Measurements from ENCODE around the gene UGT2A1.
"Not testable (repeated sequence)": the region's sequence is repeated elsewhere in the genome, so short reads cannot be mapped to it uniquely, and the experiment has no call there.

UGT2A1 gene

GRCh38 chr4:69653147-69653546 lies at the start of gene UGT2A1:
UGT2A1 (minus strand) TSS chr4:69653247; CDS start chr4:69647644, 5,603 bp downstream.
- DNase-seq (ENCODE audit: low read depth in 2 of 2, low spot score in 1 of 2), result no peak

GRCh38 chr4:69702201-69702600 lies 49.2 kb upstream of the UGT2A1 start:
- DNase-seq (ENCODE audit: low read depth in 2 of 2, low spot score in 1 of 2), result no peak

DNA sequence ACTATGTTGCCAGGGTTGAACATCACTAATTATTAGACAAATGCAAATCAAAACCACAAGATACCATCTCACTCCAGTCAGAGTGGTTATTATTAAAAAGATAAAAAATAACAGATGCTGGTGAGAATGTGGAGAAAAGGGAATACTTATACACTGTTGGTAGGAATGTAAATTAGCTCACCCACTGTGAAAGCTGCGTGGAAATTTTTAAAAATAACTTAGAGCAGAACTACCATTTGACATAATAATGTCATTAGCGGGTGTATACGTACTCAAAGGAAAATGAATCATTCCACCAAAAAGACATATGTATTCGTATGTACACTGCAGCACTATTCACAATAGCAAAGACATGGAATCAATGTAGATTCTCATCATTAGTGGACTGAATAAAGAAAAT lies 48.6 kb upstream of the UGT2A1 start:
- no peak for DNase-seq (ENCODE audit: low read depth in 2 of 2, low spot score in 1 of 2)

- DNase-seq (ENCODE audit: low read depth in 2 of 2, low spot score in 1 of 2), result no peak
Measured at GRCh38 chr4:69697536-69698242, 44.6 kb upstream of the UGT2A1 start.

DNA sequence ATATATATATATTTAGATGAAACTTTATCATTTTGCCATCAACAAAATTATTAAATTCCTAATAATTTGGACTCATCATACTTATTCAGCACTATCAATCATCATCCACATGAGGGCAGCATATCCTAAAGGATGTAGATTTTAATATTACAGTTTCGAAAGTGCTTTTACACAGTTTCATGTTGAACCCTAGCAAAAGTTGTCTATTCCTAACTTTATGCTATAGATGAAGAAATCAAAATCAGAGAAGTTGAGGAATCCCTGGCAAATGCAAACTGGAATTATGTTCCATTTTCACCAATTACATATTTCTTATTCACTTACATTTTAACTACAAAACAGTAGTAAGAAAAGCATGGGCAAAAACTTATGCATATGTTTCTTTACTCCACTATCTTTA lies 36.6 kb upstream of the UGT2A1 start:
- no peak for DNase-seq (ENCODE audit: low read depth in 2 of 2, low spot score in 1 of 2)

DNA sequence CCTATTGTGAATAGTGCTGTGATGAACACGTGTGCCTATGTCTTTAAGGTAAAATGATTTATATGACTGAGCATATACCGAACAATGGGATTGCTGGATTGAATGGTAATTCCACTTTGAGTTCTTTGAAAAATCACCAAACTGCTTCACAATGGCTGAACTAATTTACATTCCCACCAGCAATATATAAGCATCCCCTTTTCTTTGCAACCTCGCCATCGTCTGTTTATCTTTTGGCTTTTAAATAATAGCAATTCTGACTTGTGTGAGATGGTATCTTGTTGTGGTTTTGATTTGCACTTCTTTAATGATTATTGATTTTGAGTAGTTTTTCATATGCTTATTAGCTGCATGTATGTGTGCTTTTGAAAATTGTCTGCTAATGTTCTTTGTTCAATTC lies 31.8 kb upstream of the UGT2A1 start:
- DNase-seq (ENCODE audit: low read depth in 2 of 2, low spot score in 1 of 2), result no peak

- DNase-seq (ENCODE audit: low read depth in 2 of 2, low spot score in 1 of 2), result no peak
Measured at GRCh38 chr4:69668680-69669079, 15.6 kb upstream of the UGT2A1 start.

GRCh38 chr4:69664009-69664408 lies 11.0 kb upstream of the UGT2A1 start:
- not testable (repeated sequence) for DNase-seq (ENCODE audit: low read depth in 2 of 2, low spot score in 1 of 2)

DNA sequence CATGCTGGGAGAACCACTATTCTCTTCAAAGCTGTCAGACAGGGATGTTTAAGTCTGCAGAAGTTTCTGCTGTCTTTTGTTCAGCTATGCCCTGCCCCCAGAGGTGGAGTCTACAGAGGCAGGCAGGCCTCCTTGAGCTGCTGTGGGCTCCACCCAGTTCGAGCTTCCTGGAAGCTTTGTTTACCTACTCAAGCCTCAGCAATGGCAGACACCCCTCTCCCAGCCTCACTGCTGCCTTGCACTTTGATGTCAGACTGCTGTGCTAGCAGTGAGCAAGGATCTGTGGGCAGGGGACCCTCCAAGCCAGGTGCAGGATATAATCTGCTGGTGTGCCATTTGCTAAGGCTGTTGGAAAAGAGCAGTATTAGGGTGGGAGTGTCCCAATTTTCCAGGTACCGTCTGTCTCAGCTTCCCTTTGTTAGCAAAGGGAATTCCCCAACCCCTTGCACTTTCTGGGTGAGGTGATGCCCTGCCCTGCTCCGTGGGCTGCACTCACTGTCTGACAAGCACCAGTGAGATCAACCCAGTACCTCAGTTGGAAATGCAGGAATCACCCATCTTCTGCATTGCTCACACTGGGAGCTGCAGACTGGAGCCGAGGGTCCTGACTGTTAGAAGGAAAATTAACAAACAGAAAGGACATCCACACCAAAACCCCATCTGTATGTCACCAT lies 8.2 kb upstream of the UGT2A1 start:
- DNase-seq (ENCODE audit: low read depth in 2 of 2, low spot score in 1 of 2), result not testable (repeated sequence)

GRCh38 chr4:69658133-69658532 lies 5.1 kb upstream of the UGT2A1 start:
- DNase-seq (ENCODE audit: low read depth in 2 of 2, low spot score in 1 of 2), result no peak

DNA sequence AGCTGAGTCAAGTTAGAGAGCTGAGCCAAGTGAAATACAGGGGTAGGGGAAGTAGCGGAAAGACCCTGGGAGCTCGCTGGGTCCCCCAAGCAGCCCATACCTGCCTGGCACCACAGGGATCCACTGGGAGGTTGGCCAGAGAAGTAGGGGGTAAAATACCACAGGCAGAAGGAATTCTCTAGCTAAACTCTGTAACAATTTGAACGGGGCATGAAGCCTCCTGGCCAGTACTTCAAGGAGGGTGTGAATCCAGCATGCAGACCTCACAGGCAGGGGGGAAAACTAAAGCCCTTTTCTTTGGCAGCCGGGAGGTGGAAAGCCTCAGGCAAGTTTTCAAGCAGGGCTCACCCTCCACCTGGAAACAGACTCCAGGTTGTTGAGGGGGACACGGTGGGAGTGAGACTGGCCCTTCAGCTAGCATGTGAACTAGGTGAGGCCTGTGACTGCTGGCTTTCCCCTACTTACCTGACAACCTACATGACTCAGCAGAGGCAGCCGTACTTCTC lies 3.7 kb upstream of the UGT2A1 start:
- no peak for DNase-seq (ENCODE audit: low read depth in 2 of 2, low spot score in 1 of 2)

GRCh38 chr4:69650872-69651271 lies 2.2 kb downstream of the UGT2A1 start:
- no peak for DNase-seq (ENCODE audit: low read depth in 2 of 2, low spot score in 1 of 2)

- DNase-seq (ENCODE audit: low read depth in 2 of 2, low spot score in 1 of 2), result no peak
Measured at GRCh38 chr4:69649629-69650028, 3.4 kb downstream of the UGT2A1 start.

DNA sequence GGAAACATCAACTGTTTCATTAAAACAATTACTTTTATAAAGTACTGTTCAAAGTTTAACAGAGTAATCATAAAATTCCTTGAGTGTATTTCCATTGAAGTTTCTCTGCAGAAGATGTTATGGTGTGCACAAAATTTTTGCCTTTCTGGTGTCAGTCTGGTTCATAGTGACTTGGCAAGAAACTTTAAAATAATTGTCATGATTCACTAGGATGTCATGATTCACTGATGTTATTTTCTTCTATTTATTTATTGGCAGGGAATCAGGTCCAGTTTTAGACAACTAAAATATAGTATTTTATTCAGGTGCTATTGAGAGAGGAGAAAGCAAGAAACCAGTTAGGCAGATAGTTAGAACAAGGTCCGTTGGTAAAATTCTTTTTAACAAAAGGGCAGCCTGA lies 3.8 kb downstream of the UGT2A1 start:
- DNase-seq (ENCODE audit: low read depth in 2 of 2, low spot score in 1 of 2), result no peak

GRCh38 chr4:69642961-69643360 lies 10.1 kb downstream of the UGT2A1 start:
- no peak for DNase-seq (ENCODE audit: low read depth in 2 of 2, low spot score in 1 of 2)

- no peak for DNase-seq (ENCODE audit: low read depth in 2 of 2, low spot score in 1 of 2)
Measured at GRCh38 chr4:69640289-69640688, 12.8 kb downstream of the UGT2A1 start.

GRCh38 chr4:69639542-69639941 lies 13.5 kb downstream of the UGT2A1 start, which contains the start of gene UGT2A2:
UGT2A2 (minus strand) TSS chr4:69639642; CDS start chr4:69639640, 2 bp downstream.
- no peak for DNase-seq (ENCODE audit: low read depth in 2 of 2, low spot score in 1 of 2)

DNA sequence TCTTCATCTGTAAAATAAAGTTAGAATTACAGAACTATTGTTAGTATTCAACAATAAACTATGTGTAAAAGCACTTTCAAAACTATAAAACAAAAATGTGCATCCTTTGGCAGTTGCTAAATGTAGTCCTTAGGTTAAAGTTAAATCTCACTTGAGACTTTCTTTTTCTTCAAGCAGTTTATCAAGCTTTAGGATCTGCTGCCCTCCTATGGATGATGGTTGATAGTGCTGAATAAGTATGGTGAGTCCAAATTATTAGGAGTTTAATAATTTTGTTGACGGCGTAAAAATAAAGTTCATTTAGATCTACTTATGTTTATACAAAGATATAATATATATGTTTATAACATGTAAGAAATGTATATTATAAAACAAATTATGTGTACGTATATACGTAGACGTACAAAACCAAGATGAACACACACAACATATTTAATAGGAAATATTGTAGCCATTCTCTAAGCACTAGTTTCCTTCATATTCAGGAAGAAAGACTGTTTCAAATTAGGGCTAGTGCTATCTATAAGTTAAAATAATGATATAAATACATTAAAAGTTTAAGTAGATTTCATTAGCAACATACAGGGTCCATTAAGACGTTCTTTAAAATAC lies 35.9 kb downstream of the UGT2A1 start:
- no peak for DNase-seq (ENCODE audit: low read depth in 2 of 2, low spot score in 1 of 2)

- no peak for DNase-seq (ENCODE audit: low read depth in 2 of 2, low spot score in 1 of 2)
Measured at GRCh38 chr4:69610484-69610883, 42.6 kb downstream of the UGT2A1 start.

DNA sequence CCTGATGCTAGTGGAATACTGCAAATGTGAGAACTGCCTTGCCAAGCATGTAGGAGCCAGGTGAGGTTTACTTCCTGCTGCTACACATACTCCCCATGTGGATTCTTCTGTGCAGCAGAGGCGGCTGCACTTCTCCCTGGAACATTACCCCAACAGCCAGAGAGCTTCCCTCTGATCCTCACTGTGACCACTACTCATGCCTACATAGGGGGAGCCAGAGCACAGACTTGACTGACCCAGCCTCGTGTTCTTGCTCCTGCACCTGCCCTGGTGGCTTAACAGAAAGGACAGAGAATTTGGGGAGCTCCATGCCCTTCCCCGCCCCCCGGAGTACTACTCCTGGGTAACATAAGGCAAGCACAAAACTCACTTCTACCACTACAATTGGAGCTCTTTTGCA lies 52.0 kb downstream of the UGT2A1 start:
- no peak for DNase-seq (ENCODE audit: low read depth in 2 of 2, low spot score in 1 of 2)

GRCh38 chr4:69600013-69600412 lies 53.0 kb downstream of the UGT2A1 start:
- DNase-seq (ENCODE audit: low read depth in 2 of 2, low spot score in 1 of 2), result no peak

DNA sequence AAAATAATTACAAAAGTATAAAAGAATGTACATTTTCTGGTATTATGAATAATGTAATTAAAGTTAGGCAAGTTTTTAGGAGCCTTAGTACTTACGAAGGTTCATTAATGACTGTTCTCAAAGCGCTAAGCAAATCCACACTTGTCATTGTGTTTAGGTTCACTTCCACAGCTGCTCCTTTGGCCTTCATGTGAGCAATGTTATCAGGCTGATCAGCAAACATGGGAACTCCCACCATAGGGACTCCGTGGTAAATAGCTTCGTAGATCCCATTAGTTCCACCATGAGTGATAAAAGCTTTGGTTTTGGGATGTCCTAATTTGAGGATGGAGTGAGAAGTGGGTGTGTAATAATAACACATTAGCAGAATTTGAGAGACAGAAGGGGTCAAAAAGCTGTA lies 58.7 kb downstream of the UGT2A1 start:
- DNase-seq (ENCODE audit: low read depth in 2 of 2, low spot score in 1 of 2), result no peak
